ENCODE results near the gene KIDINS220. TPM values are rescaled to one million over a fixed set of nuclear protein-coding genes. Genes with fewer than 3 reads are reported as not detected.
"Not testable (repeated sequence)": the region's sequence is repeated elsewhere in the genome, so short reads cannot be mapped to it uniquely, and the experiment has no call there.

Gene KIDINS220
- total RNA-seq, 1 donor from 2014 or later: 96.7 TPM

- Mint-ChIP-seq H3K36me3 (ENCODE audit: insufficient read depth) (peaks cover 8% of the 10 kb centered on the region), H3K27ac (no peak overlapping the region)
- no peak for DNase-seq (ENCODE audit: low spot score, unreplicated experiment)
Observed at GRCh38 chr2:8740136-8740535, 97.3 kb downstream of the KIDINS220 start.

GRCh38 chr2:8737571-8738175 is 99.7 kb downstream of the KIDINS220 start:
- peaks cover 17% of the 10 kb centered on the region for H3K36me3 Mint-ChIP-seq (ENCODE audit: insufficient read depth)
- no peaks in the 10 kb centered on the region for H3K9me3 Mint-ChIP-seq (ENCODE audit: low read depth)
- no peaks in the 10 kb centered on the region for H3K27me3 Mint-ChIP-seq
- no peak for DNase-seq (ENCODE audit: low spot score, unreplicated experiment)
- no peak for TF ChIP-seq CTCF (IDR thresholded peaks at IDR 0.05; ENCODE audit: unreplicated experiment)
- H3K27ac Mint-ChIP-seq: no peak overlapping the region
- H3K4me1 Mint-ChIP-seq (ENCODE audit: low read depth): no peaks in the 10 kb centered on the region
- H3K4me3 Mint-ChIP-seq (ENCODE audit: low read depth): no peak overlapping the region

More at GRCh38 chr2:8740136-8740535, 97.3 kb downstream of the KIDINS220 start:
- no peaks in the 10 kb centered on the region for H3K9me3 Mint-ChIP-seq (ENCODE audit: low read depth)
- no peak for TF ChIP-seq CTCF (IDR thresholded peaks at IDR 0.05; ENCODE audit: unreplicated experiment)
- H3K4me3 Mint-ChIP-seq (ENCODE audit: low read depth): no peak overlapping the region
- no peaks in the 10 kb centered on the region for H3K27me3 Mint-ChIP-seq
- H3K4me1 Mint-ChIP-seq (ENCODE audit: low read depth): no peaks in the 10 kb centered on the region

- DNase-seq (ENCODE audit: low spot score, unreplicated experiment): no peak
- Mint-ChIP-seq H3K27me3 (no peaks in the 10 kb centered on the region), H3K4me3 (ENCODE audit: low read depth) (no peak overlapping the region), H3K27ac (peak overlapping the region; percentile 59), H3K36me3 (ENCODE audit: insufficient read depth) (peaks cover 41% of the 10 kb centered on the region), H3K9me3 (ENCODE audit: low read depth) (no peaks in the 10 kb centered on the region), H3K4me1 (ENCODE audit: low read depth) (no peaks in the 10 kb centered on the region)
- no peak for TF ChIP-seq CTCF (IDR thresholded peaks at IDR 0.05; ENCODE audit: unreplicated experiment)
Observed at GRCh38 chr2:8732601-8733000, 104.8 kb downstream of the KIDINS220 start.

GRCh38 chr2:8729939-8730338 is 107.5 kb downstream of the KIDINS220 start:
- TF ChIP-seq CTCF (IDR thresholded peaks at IDR 0.05; ENCODE audit: unreplicated experiment): no peak
- Mint-ChIP-seq H3K27me3 (no peaks in the 10 kb centered on the region), H3K4me1 (ENCODE audit: low read depth) (no peaks in the 10 kb centered on the region), H3K36me3 (ENCODE audit: insufficient read depth) (peaks cover 41% of the 10 kb centered on the region), H3K27ac (no peak overlapping the region), H3K9me3 (ENCODE audit: low read depth) (no peaks in the 10 kb centered on the region), H3K4me3 (ENCODE audit: low read depth) (no peak overlapping the region)
- no peak for DNase-seq (ENCODE audit: low spot score, unreplicated experiment)

- H3K27ac Mint-ChIP-seq; H3K4me3 Mint-ChIP-seq (ENCODE audit: low read depth); H3K9me3 Mint-ChIP-seq (ENCODE audit: low read depth); H3K27me3 Mint-ChIP-seq; H3K4me1 Mint-ChIP-seq (ENCODE audit: low read depth); DNase-seq (ENCODE audit: low spot score, unreplicated experiment): not testable (repeated sequence)
- H3K36me3 Mint-ChIP-seq (ENCODE audit: insufficient read depth): peaks cover 41% of the 10 kb centered on the region
Observed at GRCh38 chr2:8729101-8729500, 108.3 kb downstream of the KIDINS220 start.

- no peak overlapping the region for H3K27ac Mint-ChIP-seq
- no peak for TF ChIP-seq CTCF (IDR thresholded peaks at IDR 0.05; ENCODE audit: unreplicated experiment)
- H3K4me1 Mint-ChIP-seq (ENCODE audit: low read depth): no peaks in the 10 kb centered on the region
- peaks cover 36% of the 10 kb centered on the region for H3K36me3 Mint-ChIP-seq (ENCODE audit: insufficient read depth)
- no peak for DNase-seq (ENCODE audit: low spot score, unreplicated experiment)
- H3K4me3 Mint-ChIP-seq (ENCODE audit: low read depth): no peak overlapping the region
- no peaks in the 10 kb centered on the region for H3K9me3 Mint-ChIP-seq (ENCODE audit: low read depth)
- H3K27me3 Mint-ChIP-seq: no peaks in the 10 kb centered on the region
Observed at GRCh38 chr2:8728305-8729015, 109.0 kb downstream of the KIDINS220 start.
